HG03469 (cell line): ENCODE measurements around the gene IL16.
A peak's percentile ranks its signal among the peaks of the same experiment; 100 is the strongest.

ENCODE experiments used
- ATAC-seq: cut with Tn5 transposase; IDR thresholded peaks from one replicate; pipeline ENCODE4 v1.9.1; 2021; ENCODE audit warnings: mild to moderate bottlenecking, moderate library complexity, moderate number of reproducible peaks; ENCODE audit not compliant: unreplicated experiment

IL16 gene

DNA sequence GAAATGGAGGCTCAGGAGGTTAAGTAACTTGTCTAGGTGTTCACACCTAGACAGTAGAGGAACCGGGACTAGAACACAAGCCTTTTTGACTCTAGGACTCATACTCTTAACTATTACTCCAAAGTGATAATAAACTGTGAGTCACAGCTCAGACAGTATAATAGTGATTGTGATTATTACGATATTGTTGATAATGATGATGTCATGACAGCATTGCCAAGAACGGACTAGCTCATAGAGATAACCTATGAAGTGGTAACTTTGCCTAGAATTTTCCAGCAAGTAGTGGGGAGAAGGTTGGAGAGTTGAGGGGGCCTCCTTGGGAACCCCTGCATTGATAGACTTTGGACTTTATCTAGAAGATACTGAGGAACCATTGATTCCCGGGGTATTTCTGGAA lies 93.2 kb downstream of the IL16 start:
- ATAC-seq = no peak

DNA sequence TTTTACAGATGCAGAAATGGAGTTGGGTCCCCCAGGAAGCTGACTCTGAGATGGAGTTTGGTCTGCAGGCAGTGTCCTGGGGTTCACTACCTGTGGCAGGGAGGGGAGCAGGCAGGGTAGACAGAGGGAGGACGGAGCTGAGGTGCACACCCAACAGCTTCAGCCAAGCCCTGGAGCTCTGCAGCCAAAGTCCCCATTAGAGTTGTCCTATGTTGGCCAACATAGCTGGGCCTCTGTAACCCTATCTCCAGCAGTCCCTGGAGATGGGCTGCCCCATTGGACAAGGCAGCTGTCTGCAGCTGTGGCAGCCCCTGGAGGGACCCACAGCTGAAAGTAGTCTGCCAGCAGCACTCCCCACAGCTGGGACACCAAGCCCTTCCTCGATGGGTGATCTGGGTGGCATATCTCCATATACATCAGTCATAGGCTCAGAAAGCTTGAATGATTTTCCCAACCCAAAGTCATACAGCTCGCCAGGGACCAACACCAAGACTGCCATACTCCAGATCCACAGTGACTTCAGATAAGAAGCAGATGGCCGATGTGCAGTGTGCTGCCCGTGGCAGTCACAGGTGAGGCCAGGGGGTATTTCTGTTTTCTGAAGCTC lies 95.3 kb downstream of the IL16 start:
- ATAC-seq = no peak

DNA sequence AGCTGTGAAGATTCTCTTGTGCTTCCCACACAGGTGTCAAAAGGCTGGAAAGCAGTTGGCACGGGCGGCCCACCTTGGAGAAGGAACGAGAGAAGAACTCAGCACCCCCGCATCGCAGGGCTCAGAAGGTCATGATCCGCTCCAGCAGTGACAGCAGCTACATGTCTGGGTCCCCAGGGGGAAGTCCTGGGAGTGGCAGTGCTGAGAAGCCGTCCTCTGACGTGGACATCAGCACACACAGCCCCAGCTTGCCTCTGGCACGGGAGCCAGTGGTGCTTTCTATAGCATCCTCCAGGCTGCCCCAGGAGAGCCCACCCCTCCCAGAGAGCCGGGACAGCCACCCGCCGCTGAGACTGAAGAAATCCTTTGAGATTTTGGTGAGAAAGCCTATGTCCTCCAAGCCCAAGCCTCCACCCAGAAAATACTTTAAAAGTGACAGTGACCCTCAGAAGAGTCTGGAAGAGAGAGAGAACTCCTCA lies 95.9 kb downstream of the IL16 start:
- peak; percentile 31 for ATAC-seq

DNA sequence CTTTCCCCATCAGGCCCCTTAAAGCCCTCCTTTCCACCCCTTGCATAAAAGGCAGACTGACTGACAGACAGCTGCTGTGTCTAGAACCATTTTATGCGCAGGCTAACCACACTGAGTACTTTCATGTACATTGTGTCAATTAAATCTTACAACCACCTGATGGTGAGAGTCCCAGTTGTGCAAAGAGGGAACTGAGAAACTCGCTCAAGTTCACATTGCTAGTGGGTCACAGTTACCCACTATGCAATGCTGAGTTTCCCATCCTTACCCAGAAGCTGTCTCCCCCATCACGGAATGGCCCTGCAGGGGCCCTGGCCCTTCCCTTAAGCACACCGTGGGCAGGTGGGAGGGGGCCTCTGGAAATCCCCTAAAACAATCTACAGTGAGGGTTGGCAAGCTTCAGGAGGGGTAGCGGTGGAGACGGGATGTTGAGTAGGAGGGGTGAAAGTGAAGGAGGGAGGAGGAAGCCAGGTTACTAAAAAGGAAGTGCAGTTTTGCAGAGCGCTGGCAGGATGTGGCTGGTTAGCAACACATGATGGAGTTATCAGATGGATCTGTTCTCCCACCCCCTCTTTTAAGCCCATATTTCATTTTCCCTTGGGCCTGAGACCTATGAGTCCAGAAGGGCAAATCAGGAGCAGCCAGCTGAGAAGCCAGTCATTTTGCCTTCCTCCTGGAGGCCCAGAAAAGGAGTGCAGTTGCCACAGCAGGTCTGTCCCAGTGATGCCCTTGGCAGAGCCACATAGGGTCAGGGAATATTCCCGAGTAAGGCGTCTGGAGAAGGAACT lies 97.2 kb downstream of the IL16 start:
- peak; percentile 60 for ATAC-seq

DNA sequence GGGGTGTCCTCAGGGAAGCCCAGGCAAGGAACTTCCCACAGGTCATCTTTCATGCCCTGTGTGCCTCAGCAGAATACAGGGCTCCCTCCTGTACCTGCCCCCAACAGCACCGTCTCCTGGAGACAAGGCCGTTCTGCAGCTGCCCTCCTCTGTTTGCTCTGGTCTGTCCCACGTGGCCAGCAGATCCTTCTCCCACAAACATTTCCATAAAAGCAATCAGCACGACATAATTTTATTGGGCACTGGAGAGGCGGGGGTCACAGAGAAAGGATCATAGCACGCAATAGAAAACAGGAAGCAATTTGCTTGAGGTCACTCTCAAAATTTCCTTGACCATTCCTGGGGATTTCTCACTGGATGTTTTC lies 97.8 kb downstream of the IL16 start:
- ATAC-seq = no peak

DNA sequence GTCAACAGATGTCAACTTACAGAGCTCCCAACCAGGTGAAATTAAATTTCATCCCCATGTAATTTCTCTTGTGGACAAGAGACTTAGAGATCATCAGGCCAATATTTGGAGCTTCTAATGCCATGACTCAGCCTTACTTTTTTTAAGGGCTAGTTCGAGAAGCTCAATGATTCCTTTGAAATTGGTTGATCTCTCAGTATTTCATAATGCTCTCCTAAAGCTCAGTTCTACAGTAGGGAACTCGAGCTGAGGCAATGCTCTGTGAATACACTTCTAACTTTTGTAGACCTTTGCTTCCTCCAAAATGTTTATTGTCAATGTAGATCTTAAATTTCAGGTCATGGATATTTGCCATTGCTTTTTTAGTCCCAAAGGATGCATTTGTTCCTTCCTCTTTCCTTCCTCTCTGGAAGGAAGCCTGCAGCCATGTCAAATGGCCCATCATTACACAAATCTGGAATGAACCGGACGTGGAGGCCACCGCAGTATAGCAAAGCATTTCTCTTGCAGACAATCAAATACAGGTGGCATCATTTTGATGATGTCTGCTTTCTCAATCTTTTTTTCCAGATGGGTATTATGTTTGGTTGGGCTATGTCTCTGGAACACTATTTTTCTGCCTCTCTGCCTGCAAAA lies 98.9 kb downstream of the IL16 start:
- no peak for ATAC-seq

DNA sequence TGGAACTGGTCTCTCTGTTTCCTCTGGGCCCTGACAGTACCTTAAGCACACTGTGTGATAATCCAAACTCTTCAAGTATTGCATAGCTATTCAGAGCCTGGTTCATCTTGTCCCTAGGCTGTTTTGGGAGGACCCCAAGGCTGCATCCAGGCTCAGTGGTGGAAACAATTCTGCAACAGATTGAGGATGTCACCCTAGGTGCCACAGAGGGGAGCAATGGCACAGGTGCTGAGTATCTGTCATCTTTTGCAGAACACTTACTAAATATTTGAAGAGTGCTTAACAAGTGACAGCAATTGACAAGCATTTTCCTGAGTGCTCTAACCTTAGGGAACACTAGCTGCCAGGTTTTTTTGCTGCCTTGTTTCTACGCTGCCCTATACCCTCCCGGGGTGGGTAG lies 99.5 kb downstream of the IL16 start:
- no peak for ATAC-seq

DNA sequence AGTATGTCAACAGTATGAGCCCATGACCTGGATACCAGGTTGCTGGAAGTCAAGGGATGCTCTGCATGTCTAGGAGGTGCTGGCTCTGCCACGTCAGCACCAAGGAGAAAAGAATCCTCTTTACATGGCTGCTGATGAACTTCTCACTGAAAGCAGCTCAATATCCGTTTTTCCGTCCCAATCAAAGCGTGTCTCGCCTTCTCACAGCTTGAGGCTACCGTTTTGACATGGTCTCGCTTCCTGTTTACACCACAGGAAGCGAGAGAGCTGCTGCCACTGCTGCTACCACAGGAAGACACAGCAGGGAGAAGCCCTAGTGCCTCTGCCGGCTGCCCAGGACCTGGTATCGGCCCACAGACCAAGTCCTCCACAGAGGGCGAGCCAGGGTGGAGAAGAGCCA lies 100.0 kb downstream of the IL16 start:
- ATAC-seq = peak; percentile 33

DNA sequence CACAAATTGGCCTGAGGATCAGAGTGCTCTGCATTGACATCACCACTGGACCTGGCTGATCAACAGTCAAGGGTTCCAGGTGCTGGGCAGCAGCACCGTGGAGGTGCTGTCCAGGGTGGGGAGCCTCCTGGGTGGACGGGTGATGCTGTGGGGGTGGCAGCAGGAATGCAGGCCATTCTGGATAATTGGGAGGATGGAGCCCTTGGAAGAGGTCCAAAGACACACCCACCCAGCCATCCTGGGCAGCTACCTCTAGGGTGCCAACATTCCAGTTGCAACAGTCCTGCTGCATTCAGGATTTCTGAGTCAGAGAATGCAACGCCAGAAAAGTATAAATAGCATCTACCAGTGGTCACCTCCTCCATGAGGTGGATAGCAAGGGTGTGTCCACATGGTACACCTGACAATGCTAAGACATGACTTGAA lies 100.5 kb downstream of the IL16 start:
- ATAC-seq = no peak

DNA sequence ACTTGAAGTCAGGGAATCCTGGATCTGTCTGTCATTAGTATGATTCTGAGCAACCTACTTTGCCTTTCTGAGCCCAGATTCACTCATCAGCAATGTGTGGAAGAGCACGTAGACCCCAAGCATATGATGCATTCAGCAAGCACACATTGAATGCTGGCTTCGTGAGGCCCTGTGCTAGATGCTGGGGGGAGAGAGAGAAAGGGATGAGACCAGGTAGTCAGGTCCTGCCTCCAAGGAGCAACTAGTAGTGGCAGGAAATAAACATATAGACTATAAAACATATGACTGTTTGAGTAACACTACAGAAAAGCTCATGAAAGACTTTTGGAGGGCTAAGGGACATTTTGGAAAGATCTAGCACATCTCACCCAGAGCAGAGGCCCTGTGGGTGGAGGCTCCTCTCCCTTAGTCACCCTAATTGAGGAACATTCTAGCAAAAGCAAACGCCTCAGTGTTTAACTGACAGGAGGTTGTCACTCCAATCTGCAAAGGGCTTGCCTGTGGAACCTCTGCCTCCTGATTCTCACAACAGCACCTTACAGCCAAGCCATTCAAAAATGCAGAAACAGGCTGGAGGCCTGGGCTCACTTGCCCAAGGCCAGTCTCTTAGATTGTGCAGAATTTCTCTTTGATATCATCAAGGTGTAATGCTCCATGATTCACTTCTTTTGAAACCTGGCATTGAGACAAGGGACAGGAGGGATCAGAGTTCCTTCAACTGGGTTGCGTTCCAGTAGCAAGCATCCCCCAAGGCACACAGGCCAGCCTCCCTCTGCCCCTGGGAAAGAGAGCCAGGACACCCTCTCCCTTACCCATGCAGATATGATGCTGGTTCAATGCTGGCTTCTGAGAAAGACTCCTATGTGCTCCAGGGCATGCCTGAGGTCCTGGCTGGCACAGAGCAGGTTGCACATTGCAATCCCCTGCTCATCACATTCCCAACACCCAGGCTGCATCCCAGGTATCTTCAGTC lies 101.2 kb downstream of the IL16 start:
- no peak for ATAC-seq

DNA sequence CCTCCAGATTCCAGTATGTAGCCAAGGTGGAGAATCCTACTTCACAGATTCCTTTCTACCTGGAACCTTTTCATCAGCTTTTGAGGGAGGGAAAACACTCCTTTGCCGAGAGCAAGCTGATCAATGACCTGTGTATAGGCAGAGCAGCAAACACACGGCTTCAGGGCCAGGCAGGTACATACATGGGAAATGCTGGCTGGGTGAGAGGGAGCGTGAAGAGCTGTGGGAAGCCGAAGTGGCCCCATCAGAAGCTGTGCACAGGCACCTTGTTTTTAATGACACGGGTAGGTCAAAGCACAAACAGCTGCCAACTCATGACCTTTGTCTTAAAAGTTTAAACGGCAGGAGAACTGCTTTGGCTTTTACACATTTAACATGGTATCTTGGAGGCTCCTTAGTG lies 101.9 kb downstream of the IL16 start:
- ATAC-seq = no peak

DNA sequence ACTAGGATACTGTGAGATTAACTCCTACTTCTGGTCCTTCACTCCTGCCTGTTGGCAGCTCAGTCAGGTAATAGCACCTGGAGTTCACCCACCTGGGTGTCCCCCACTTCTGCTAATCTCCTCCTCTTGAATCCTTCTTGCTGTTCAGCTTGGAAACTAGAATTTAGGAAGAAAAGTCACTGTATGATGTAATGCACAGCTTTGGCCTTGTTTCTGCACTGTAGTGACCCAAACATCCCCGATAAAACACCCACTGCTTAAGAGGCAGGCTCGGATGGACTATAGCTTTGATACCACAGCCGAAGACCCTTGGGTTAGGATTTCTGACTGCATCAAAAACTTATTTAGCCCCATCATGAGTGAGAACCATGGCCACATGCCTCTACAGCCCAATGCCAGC lies 102.5 kb downstream of the IL16 start:
- no peak for ATAC-seq

DNA sequence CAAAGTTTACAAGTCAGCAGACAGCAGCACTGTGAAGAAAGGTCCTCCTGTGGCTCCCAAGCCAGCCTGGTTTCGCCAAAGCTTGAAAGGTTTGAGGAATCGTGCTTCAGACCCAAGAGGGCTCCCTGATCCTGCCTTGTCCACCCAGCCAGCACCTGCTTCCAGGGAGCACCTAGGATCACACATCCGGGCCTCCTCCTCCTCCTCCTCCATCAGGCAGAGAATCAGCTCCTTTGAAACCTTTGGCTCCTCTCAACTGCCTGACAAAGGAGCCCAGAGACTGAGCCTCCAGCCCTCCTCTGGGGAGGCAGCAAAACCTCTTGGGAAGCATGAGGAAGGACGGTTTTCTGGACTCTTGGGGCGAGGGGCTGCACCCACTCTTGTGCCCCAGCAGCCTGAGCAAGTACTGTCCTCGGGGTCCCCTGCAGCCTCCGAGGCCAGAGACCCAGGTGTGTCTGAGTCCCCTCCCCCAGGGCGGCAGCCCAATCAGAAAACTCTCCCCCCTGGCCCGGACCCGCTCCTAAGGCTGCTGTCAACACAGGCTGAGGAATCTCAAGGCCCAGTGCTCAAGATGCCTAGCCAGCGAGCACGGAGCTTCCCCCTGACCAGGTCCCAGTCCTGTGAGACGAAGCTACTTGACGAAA lies 103.1 kb downstream of the IL16 start:
- no peak for ATAC-seq

DNA sequence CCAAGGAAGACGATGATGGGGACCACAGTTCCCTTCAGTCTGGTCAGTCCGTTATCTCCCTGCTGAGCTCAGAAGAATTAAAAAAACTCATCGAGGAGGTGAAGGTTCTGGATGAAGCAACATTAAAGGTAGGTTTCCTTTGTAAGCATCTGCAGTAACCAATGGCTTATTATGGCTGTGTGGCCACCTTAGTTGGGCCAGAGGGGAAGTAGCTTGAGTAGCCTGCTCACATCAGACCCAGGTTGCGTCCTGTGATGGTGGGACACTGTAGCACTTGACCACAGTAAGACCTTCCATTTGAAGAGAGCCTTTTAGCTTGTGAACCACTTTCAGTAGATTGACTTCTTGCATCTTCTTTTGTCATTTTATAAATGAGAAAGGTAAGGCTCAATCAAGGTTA lies 104.7 kb downstream of the IL16 start:
- no peak for ATAC-seq

DNA sequence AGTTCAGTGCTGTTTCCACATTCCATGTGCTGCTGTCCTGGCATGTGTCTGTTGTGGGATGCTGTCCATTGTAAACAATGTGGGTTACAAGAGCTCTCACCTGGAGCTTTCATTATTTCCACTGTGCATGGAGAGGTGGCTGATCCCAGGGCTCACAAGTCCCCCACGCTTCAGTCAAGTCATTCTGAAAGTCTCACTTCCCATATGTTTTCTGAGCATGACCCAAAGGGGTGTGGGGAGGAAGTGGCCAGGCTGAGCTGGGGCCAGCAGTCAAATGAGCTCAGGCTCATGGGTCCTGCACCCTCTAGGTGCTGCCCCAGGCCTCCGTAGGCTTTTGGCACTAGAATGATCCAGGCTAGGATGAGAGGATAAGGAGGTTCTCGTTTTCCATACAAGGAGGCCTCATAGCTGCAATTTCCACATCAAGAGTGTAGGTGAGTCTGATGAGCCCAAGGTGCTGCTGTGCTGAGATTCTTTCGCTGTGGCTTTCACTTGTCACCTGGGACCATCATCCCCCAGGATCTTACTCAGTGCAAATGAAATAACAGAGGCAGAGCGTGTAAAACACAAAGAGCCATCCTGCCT lies 105.2 kb downstream of the IL16 start:
- ATAC-seq = peak; percentile 66

DNA sequence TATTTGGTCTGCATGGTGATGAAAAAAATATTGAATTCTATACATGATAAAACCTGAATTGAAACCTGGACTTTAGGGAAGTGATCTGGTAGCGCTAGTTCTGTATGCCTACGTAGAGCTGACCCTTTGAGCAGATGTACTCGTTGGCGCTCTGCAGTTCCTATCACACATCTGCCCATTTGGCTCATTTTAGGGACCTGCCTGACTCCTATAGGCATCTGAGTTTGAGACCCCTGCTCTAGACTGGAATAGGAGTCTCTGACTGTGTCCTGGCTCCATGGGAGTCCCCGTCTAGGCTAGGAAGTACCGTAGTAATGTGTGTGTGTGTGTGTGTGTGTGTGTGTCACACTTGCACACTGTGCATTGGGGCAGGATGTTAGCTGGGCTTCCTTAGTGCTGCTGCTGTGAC lies 106.0 kb downstream of the IL16 start:
- ATAC-seq = no peak

DNA sequence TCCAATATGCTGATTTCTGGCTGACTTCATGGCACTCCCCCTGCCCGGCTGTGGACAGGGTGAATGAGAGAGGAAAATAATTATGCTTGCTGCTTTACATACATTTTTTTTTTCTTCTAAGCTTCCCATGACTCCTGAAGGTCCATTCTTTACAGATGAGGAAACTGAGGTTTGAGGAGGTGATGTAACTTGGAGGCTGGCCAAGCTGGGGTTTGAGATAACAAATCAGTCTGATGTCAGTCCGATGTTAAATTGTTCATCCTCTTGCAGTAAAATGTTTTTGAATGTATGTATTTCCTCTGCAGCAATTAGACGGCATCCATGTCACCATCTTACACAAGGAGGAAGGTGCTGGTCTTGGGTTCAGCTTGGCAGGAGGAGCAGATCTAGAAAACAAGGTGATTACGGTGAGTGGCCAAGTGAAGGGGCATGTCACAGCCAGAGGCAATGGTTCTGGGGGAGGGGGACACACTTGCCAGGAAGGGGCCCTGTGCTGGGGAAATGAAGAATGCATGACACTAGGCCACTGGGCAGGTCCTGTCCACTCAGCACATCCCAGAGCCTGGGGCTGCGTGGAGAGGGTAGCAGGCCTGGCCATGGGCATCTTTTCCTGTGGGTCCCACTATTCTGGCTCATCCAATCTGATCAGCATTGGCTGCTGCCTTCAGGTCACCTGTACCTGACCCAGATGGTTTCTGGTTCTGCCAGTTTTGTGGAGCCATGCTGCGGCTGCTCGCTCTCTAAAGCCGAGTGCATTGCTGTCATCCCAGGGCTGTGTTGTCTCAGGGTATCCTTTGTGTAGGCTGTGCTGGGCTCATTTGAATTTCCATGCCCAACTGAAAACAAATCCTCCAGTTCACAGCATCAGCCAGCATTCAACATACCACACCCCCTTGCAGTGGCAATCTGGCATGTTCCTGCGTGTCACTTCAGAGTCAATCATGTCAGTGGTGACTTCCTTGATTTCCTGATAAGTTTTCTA lies 106.9 kb downstream of the IL16 start:
- ATAC-seq = no peak

DNA sequence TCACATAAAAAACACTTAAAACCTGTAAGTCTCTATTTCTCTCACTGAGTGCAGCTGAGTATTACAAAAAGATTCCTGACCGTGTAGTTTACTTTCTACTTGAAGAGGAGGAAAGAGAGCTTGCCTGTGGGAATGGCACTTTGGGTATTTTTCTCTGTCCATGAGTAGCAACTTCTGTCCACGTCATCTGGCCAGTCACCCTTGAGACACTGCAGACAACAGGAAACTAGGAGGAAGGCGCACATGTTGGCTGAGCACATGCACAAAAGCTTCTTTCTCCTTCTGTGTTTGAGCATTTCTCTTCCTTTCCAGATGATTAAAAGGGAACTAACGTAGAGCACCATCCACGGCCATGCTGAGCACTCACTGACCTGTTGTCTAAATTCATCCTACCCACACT lies 107.5 kb downstream of the IL16 start:
- no peak for ATAC-seq

DNA sequence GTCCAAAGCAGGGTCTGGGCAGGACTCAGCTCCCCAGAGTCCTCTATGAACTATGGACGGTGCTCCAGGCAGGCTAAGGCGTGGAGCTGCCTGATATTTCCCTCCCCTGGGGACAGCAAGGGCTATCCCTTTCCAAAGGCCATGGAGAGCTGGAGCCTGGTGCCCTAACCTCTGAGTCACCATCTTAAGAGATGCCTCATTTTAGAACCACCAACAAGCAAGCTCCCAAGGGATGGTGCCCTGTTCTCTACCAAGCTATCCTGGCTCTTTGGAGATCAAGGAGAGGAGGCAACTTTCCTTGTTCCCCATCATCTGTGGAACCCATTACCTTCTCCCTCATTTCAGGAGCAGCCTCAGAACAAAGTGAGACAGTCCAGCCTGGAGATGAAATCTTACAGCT lies 111.6 kb downstream of the IL16 start:
- no peak for ATAC-seq
